HepG2 (cell line): ENCODE results near the gene C16orf95.

Experiments
- CHD2 ChIP-seq: IDR thresholded peaks from 2 replicates; pipeline ENCODE4 v1.6.1; 2011; ENCODE audit warnings: low read depth, low read length, improper control_type of control experiment
- GABPA ChIP-seq, 2 experiments: IDR thresholded peaks; 2 replicates each; pipeline ENCODE4 v1.6.1; 2011 to 2016; ENCODE audit warnings: low read depth in 2 of 2, low read length in 1 of 2, missing biosample characterization in 1 of 2, missing genetic modification characterization in 1 of 2
- ZNF777 ChIP-seq: sonication (generic); formaldehyde crosslinking; IDR thresholded peaks from 2 replicates; pipeline ENCODE4 v1.4.0; 2020; ENCODE audit warnings: missing genetic modification reagents
- TF ChIP-seq, protein P1 (sequence below): sonication (generic); formaldehyde crosslinking; IDR thresholded peaks from 2 replicates; pipeline ENCODE4 v1.8.0; 2022; ENCODE audit warnings: mild to moderate bottlenecking, missing genetic modification reagents; ENCODE audit not compliant: insufficient replicate concordance
- TF ChIP-seq, protein P2 (sequence below): sonication (generic); formaldehyde crosslinking; IDR thresholded peaks from 2 replicates; pipeline ENCODE4 v1.5.0; 2020; ENCODE audit warnings: mild to moderate bottlenecking, missing genetic modification reagents, moderate library complexity
- TF ChIP-seq, protein P3 (sequence below): sonication (generic); formaldehyde crosslinking; IDR thresholded peaks from 2 replicates; pipeline ENCODE4 v1.5.1; 2020; ENCODE audit warnings: mild to moderate bottlenecking, missing genetic modification reagents

DNA sequence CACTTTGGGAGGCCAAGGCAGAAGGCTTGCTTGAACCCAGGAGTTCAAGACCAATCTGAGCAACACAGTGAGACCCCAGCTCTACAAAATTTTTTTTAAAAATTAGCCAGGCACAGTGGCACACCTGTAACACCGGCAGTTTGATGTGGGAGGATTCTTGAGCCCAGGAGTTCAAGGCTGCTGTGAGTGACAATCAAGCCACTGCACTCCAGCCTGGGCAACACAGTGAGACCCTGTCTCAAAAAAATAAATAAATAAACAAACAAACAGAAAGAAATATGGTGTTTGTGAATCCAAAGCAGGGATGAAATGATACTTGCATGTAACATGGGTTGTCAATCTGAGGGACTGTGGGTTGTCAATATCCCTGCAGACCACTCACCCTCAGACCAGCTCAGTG, 49.7 kb upstream of the C16orf95 start:
- TF ChIP-seq, protein P1, sequence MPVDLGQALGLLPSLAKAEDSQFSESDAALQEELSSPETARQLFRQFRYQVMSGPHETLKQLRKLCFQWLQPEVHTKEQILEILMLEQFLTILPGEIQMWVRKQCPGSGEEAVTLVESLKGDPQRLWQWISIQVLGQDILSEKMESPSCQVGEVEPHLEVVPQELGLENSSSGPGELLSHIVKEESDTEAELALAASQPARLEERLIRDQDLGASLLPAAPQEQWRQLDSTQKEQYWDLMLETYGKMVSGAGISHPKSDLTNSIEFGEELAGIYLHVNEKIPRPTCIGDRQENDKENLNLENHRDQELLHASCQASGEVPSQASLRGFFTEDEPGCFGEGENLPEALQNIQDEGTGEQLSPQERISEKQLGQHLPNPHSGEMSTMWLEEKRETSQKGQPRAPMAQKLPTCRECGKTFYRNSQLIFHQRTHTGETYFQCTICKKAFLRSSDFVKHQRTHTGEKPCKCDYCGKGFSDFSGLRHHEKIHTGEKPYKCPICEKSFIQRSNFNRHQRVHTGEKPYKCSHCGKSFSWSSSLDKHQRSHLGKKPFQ (CRISPR knock-in tag): no peak
- no peak for TF ChIP-seq GABPA (IDR thresholded peaks at IDR 0.05; ENCODE audit: low read depth, low read length)
- no peak for TF ChIP-seq GABPA (CRISPR knock-in tag; IDR thresholded peaks at IDR 0.05; ENCODE audit: low read depth)
- TF ChIP-seq ZNF777 (CRISPR knock-in tag): no peak
- TF ChIP-seq, protein P2, sequence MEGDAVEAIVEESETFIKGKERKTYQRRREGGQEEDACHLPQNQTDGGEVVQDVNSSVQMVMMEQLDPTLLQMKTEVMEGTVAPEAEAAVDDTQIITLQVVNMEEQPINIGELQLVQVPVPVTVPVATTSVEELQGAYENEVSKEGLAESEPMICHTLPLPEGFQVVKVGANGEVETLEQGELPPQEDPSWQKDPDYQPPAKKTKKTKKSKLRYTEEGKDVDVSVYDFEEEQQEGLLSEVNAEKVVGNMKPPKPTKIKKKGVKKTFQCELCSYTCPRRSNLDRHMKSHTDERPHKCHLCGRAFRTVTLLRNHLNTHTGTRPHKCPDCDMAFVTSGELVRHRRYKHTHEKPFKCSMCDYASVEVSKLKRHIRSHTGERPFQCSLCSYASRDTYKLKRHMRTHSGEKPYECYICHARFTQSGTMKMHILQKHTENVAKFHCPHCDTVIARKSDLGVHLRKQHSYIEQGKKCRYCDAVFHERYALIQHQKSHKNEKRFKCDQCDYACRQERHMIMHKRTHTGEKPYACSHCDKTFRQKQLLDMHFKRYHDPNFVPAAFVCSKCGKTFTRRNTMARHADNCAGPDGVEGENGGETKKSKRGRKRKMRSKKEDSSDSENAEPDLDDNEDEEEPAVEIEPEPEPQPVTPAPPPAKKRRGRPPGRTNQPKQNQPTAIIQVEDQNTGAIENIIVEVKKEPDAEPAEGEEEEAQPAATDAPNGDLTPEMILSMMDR (CRISPR knock-in tag): no peak
- TF ChIP-seq, protein P3, sequence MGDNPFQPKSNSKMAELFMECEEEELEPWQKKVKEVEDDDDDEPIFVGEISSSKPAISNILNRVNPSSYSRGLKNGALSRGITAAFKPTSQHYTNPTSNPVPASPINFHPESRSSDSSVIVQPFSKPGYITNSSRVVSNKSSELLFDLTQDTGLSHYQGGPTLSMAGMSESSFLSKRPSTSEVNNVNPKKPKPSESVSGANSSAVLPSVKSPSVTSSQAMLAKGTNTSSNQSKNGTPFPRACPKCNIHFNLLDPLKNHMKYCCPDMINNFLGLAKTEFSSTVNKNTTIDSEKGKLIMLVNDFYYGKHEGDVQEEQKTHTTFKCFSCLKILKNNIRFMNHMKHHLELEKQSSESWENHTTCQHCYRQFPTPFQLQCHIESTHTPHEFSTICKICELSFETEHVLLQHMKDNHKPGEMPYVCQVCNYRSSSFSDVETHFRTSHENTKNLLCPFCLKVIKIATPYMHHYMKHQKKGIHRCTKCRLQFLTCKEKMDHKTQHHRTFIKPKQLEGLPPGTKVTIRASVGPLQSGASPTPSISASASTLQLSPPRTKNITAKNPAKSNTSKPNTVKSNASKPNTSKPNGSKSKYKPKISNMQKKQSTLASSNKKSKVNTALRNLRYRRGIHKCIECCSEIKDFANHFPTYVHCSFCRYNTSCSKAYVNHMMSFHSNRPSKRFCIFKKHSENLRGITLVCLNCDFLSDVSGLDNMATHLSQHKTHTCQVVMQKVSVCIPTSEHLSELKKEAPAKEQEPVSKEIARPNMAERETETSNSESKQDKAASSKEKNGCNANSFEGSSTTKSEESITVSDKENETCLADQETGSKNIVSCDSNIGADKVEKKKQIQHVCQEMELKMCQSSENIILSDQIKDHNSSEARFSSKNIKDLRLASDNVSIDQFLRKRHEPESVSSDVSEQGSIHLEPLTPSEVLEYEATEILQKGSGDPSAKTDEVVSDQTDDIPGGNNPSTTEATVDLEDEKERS: no peak
- no peak for TF ChIP-seq CHD2
